Testis (tissue), 3 donors: ENCODE measurements around the gene IQSEC3. TPM values are rescaled to one million over a fixed set of nuclear protein-coding genes. Genes with fewer than 3 reads are reported as not detected.
"Not testable (repeated sequence)": the region's sequence is repeated elsewhere in the genome, so short reads cannot be mapped to it uniquely, and the experiment has no call there.

Experiments used
- DNase-seq: peaks from one replicate; pipeline ENCODE4 v3.0.0-alpha.2; 2019
- H3K27ac ChIP-seq, 2 donors: fragments of 200-600 bp; sonication (generic); one replicate each; pipeline ENCODE4 v1.5.1; 2019
- H3K27me3 ChIP-seq: fragments of 200-600 bp; sonication (generic); one replicate; pipeline ENCODE4 v1.5.1; 2019
- H3K36me3 ChIP-seq: fragments of 200-600 bp; sonication (generic); one replicate; pipeline ENCODE4 v1.5.1; 2017; ENCODE audit warnings: low read depth; ENCODE audit errors: missing control alignments
- H3K4me1 ChIP-seq: fragments of 200-600 bp; sonication (generic); one replicate; pipeline ENCODE4 v1.5.1; 2019
- H3K4me3 ChIP-seq, 2 donors: fragments of 200-600 bp; sonication (generic); one replicate each; pipeline ENCODE4 v1.5.1; 2017 to 2019
- H3K9me3 ChIP-seq: fragments of 200-600 bp; sonication (generic); one replicate; pipeline ENCODE4 v1.5.1; 2017
- POLR2A ChIP-seq: fragments of 450-650 bp; IDR thresholded peaks from one replicate; pipeline ENCODE4 v1.6.1; 2017; ENCODE audit warnings: antibody characterized with exemption, mild to moderate bottlenecking, moderate library complexity
- WGBS, 2 donors: methylation state at CpG; one replicate each; pipeline ENCODE4 v1.1.5; 2018; 5-methylcytosine and 5-hydroxymethylcytosine counted together
- intact Hi-C: fragments of 100-400 bp; cut with DNase I; formaldehyde crosslinking; loops from one replicate; pipeline ENCODE4 v1.15.1; 2023; ENCODE audit warnings: low total_unique reads
- polyA plus RNA-seq: library from polyadenylated mRNA; stranded (reverse); fragments of 350-450 nt; fragmentation: Illumina TruSeq; extraction: RNeasy Lipid Tissue Mini Kit (QIAGEN cat#74804); gene quantifications from one replicate; pipeline ENCODE4 v1.2.3, GENCODE V29; 2014; ENCODE audit warnings: low read depth, low replicate concordance; ENCODE audit not compliant: insufficient read depth
- total RNA-seq, 2 donors: library from RNA; depleted of rRNA; stranded (reverse); fragments of >200 nt; gene quantifications; one replicate each; pipeline ENCODE4 v1.2.3, GENCODE V29; 2016
- TF ChIP-seq, protein P1 (sequence below), 3 experiments: fragments of 450-650 bp in 2 of 3; fragments of 200-600 bp in 1 of 3; sonication (generic) in 1 of 3; IDR thresholded peaks; one replicate each; pipeline ENCODE4 v1.5.1; 2016 to 2019; ENCODE audit warnings: antibody characterized with exemption in 3 of 3, mild to moderate bottlenecking in 2 of 3, moderate library complexity in 1 of 3

The IQSEC3 gene
- total and polyA plus RNA-seq, 3 donors from 2014 or later: 3.9 to 12.2 (median 4.5) TPM

DNA sequence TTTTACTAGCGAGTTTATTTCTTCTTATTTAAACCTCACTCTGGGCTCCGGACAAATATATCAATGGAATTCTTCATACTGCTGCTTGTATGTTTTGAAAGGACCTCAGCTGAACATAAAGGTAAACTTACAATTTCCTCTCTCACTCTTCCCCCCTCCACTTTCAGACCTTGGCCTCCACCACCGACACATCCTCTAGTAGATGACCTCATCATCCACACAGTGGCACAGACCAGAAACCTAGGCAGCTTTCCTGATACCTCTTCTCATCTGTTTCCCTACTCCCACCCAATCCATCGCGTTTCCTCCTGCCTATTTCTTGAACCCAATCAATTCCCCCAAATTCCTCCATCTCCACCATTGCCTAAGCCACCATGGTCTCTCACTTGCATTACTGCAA is 17.4 kb upstream of the IQSEC3 start:
- DNase-seq, intact Hi-C loops, H3K27me3 ChIP-seq, H3K4me1 ChIP-seq, H3K9me3 ChIP-seq, H3K4me3 ChIP-seq, H3K36me3 ChIP-seq, H3K27ac ChIP-seq: not testable (repeated sequence)
- 73 to 82% methylated on average over 5 of the region's 5 CpGs for WGBS, 2 donors

DNA sequence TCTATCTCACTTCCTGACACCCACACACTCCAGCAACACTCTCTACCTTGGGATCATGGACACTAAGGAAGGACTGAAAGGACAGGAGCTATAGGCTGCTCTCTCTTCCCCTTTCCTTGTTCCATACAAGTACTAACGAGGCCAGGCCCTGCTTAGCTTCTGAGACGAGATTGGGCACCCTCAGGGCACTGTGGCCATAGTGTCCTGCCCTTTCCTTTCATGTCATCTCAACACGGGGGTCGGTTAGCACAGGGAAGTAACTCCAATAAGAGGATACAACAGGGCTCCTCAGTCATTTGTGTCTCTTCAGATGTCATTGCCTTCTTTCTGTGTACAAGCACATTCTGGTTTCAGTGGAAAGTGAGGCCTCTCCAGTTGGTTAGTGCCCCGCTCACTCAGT is 15.5 kb upstream of the IQSEC3 start:
- DNase-seq, H3K4me3 ChIP-seq, H3K36me3 ChIP-seq, H3K27ac ChIP-seq, H3K4me1 ChIP-seq, H3K27me3 ChIP-seq, H3K9me3 ChIP-seq, intact Hi-C loops: not testable (repeated sequence)
- 64 to 79% methylated on average over 5 of the region's 5 CpGs for WGBS, 2 donors

DNA sequence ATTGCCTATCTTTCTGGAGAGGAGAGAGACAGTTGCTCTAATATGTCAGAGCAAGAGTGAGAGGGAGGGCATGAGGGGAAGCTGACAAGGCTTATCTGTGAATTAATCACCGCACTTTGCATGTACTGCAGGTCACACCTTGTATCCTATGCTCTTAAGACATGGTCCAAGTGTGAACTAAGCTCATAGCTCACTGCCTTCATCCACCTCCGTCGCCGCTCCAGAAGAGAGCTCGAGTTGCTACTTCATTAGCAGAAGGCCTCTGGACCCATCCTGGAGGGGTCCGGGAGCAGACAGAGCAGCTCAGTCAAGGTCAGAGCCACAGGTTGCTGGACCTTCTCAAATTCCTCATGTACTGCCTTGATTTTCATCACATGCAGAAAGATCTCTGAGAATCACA is 14.6 kb upstream of the IQSEC3 start:
- DNase-seq, H3K4me1 ChIP-seq, H3K27me3 ChIP-seq, H3K9me3 ChIP-seq, H3K36me3 ChIP-seq, intact Hi-C loops, H3K27ac ChIP-seq, H3K4me3 ChIP-seq: not testable (repeated sequence)
- 65 to 76% methylated on average over 6 of the region's 6 CpGs for WGBS, 2 donors

DNA sequence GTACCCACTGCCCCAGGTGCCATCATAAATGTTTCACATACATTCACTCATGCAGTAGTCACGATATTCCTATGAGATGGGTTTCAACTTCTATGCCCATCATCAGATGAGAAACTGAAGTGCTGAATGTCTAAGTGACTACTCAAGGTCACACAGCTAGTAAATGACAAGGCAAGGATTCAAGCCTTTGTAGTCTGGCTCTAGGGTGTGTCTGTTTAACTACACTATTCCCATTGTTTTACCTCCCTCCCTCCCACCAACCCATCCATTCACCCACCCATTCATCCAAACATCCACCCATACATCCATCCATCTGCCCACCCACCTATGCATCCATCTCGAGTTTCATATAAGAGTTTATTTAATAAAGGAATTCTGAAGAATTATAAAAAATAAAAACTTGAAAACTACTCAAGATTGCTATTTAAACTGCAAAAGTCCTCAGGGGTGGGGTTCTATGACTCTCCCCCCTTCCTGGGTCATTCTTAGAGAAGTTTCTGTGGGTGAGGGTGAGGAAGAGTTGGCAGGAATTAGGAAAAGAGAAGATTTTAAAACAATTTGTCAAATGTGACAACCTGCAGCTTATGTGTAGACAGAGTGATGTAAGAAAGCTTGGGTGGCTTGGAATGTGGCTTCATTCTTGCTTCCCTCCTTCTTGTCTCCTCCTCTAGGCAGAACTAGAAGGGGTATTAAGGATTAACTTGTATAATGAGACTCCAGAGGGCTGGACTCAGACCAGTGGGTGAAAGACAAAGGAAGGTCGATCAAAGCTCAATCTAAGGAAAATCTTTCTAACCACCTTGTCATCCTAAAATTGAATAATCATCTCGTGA is 13.4 kb upstream of the IQSEC3 start:
- H3K27ac ChIP-seq, H3K36me3 ChIP-seq, H3K4me3 ChIP-seq, DNase-seq, H3K27me3 ChIP-seq, intact Hi-C loops, H3K4me1 ChIP-seq, H3K9me3 ChIP-seq: not testable (repeated sequence)
- 63 to 65% methylated on average over 4 of the region's 4 CpGs for WGBS, 2 donors

DNA sequence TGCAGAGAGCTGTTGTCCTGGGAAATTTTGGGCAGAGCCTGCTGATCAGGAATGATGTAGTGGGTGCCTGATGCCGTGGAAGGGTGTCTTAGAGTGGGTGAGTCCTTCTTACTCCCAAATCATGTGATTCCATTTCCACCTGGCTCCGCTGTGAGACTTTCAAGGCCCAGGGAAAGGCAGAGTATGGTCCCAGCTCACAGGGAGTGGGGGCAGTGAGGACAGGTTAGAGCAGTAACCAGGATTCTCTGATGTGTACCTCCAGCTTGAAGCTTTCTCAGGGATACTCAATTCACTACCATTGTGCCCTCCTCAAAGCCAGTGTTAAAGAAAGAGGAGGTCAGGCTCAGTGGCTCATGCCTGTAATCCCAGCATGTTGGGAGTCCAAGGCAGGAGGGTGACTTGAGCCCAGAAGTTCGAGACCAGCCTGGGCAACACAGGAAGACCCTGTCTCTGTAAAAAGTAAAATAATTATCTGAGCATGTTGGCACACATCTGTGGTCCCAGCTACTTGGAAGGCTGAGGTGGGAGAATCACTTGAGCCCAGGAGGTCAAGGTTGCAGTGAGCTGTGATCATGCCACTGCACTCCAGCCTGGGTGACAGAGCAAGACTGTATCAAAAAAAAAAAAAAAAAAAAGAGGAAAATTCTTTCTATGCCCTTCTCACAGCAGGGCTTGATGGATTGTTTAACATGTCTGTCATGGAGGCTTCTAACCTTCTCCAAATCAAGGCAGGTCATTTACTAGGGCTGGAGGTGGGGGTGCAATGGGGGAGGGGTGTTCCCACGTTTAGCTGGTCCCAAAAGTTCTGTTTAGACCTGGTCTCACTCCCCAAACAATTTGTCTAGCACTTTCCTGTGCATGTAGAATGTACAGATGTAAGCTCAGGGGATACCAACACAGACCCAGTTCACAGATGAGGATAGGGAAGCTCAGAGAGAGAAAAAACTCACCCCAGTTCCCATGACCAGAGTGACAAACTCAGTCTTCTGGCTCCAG is 12.5 kb upstream of the IQSEC3 start:
- Histone ChIP-seq H3K36me3 (no peaks in the 10 kb centered on the region), H3K4me1 (no peaks in the 10 kb centered on the region), H3K27ac (no peak overlapping the region), H3K27me3 (no peaks in the 10 kb centered on the region), H3K4me3 (no peak overlapping the region), H3K9me3 (no peaks in the 10 kb centered on the region)
- WGBS, 2 donors: 58 to 70% methylated on average over 4 of the region's 4 CpGs
- intact Hi-C loops: no loop called here
- no peak for DNase-seq
- TF ChIP-seq, protein P1, sequence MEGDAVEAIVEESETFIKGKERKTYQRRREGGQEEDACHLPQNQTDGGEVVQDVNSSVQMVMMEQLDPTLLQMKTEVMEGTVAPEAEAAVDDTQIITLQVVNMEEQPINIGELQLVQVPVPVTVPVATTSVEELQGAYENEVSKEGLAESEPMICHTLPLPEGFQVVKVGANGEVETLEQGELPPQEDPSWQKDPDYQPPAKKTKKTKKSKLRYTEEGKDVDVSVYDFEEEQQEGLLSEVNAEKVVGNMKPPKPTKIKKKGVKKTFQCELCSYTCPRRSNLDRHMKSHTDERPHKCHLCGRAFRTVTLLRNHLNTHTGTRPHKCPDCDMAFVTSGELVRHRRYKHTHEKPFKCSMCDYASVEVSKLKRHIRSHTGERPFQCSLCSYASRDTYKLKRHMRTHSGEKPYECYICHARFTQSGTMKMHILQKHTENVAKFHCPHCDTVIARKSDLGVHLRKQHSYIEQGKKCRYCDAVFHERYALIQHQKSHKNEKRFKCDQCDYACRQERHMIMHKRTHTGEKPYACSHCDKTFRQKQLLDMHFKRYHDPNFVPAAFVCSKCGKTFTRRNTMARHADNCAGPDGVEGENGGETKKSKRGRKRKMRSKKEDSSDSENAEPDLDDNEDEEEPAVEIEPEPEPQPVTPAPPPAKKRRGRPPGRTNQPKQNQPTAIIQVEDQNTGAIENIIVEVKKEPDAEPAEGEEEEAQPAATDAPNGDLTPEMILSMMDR (IDR thresholded peaks at IDR 0.05): no peak
- no peak for TF ChIP-seq POLR2A

DNA sequence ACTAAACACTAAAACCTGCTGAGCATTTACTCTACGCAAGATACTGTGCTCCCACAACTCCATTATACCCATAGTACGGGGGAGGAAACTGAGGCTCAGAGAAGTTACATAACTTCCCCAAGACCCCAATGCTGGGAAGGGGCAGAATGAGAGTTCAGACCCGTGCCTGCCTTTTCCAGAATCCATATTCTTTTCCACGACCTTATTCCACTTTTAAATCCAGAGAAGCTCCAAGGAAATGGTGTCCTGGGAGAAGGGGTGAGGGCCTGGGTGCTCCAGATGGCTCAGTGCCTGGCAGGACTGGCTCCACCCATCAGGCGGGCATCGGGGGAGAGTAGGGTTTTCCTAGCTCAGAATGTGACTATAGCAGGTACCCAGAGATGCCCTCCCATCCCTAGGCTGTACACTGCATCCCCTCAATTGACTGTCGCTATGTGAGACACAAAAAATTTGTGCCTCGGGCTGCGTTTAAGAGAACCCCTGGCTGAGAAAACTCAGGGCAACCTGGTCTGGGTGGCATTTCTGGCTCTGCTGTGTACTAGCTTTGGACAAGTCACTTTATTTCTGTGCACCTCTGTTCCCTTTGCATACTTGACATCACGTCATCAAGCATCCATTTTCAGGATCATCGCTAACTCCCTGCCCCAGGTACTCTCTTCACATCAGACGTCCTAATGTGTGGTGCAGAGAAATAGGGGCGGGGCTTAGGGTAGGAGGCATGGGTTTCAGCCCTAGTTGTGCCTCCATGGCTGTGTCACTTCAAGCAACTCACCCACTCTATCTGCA is 11.6 kb upstream of the IQSEC3 start:
- Histone ChIP-seq H3K9me3 (no peaks in the 10 kb centered on the region), H3K27ac (no peak overlapping the region), H3K4me3 (no peak overlapping the region), H3K27me3 (no peaks in the 10 kb centered on the region), H3K36me3 (no peaks in the 10 kb centered on the region), H3K4me1 (no peaks in the 10 kb centered on the region)
- no peak for DNase-seq
- 68 to 69% methylated on average over 13 of the region's 13 CpGs for WGBS, 2 donors
- TF ChIP-seq POLR2A: no peak
- TF ChIP-seq, protein P1 (IDR thresholded peaks at IDR 0.05): no peak
- intact Hi-C loops: no loop called here
